ENCODE results near the gene NMNAT2.

The NMNAT2 gene

GRCh38 chr1:183365093-183365492, 53.1 kb downstream of the NMNAT2 start:
- DNase-seq (ENCODE audit: low read depth in 2 of 2), result no peak

- no peak for DNase-seq (ENCODE audit: low read depth in 2 of 2)
Observed at GRCh38 chr1:183363972-183364371, 54.2 kb downstream of the NMNAT2 start.

GRCh38 chr1:183361081-183361480, 57.1 kb downstream of the NMNAT2 start:
- no peak for DNase-seq (ENCODE audit: low read depth in 2 of 2)

GRCh38 chr1:183360473-183360872, 57.7 kb downstream of the NMNAT2 start:
- DNase-seq (ENCODE audit: low read depth in 2 of 2), result no peak

- no peak for DNase-seq (ENCODE audit: low read depth in 2 of 2)
Observed at GRCh38 chr1:183356534-183357182, 61.5 kb downstream of the NMNAT2 start.

GRCh38 chr1:183355797-183356196, 62.4 kb downstream of the NMNAT2 start:
- DNase-seq (ENCODE audit: low read depth in 2 of 2), result no peak

GRCh38 chr1:183355181-183355580, 63.0 kb downstream of the NMNAT2 start:
- no peak for DNase-seq (ENCODE audit: low read depth in 2 of 2)

- no peak for DNase-seq (ENCODE audit: low read depth in 2 of 2)
Observed at GRCh38 chr1:183353597-183353996, 64.6 kb downstream of the NMNAT2 start.

- DNase-seq (ENCODE audit: low read depth in 2 of 2), result no peak
Observed at GRCh38 chr1:183349201-183349711, 68.9 kb downstream of the NMNAT2 start.

- no peak for DNase-seq (ENCODE audit: low read depth in 2 of 2)
Observed at GRCh38 chr1:183346276-183346732, 71.9 kb downstream of the NMNAT2 start.

- no peak for DNase-seq (ENCODE audit: low read depth in 2 of 2)
Observed at GRCh38 chr1:183339556-183340167, 78.5 kb downstream of the NMNAT2 start.

- no peak for DNase-seq (ENCODE audit: low read depth in 2 of 2)
Observed at GRCh38 chr1:183331091-183331742, 87.0 kb downstream of the NMNAT2 start.

GRCh38 chr1:183330335-183330734, 87.8 kb downstream of the NMNAT2 start:
- no peak for DNase-seq (ENCODE audit: low read depth in 2 of 2)

GRCh38 chr1:183328371-183328770, 89.8 kb downstream of the NMNAT2 start:
- DNase-seq (ENCODE audit: low read depth in 2 of 2), result no peak

- no peak for DNase-seq (ENCODE audit: low read depth in 2 of 2)
Observed at GRCh38 chr1:183327434-183328290, 90.5 kb downstream of the NMNAT2 start.

GRCh38 chr1:183323849-183324683, 94.1 kb downstream of the NMNAT2 start:
- no peak for DNase-seq (ENCODE audit: low read depth in 2 of 2)

- DNase-seq (ENCODE audit: low read depth in 2 of 2), result no peak
Observed at GRCh38 chr1:183319606-183320005, 98.6 kb downstream of the NMNAT2 start.

- no peak for DNase-seq (ENCODE audit: low read depth in 2 of 2)
Observed at GRCh38 chr1:183319051-183319450, 99.1 kb downstream of the NMNAT2 start.

GRCh38 chr1:183318433-183318832, 99.7 kb downstream of the NMNAT2 start:
- DNase-seq (ENCODE audit: low read depth in 2 of 2), result no peak

- DNase-seq (ENCODE audit: low read depth in 2 of 2), result no peak
Observed at GRCh38 chr1:183315991-183316758, 102.0 kb downstream of the NMNAT2 start.

Measured in stimulated activated CD8-positive, alpha-beta memory T cell treated with anti-CD3 and anti-CD28 coated beads, Interleukin-15, amount 100 ng/mL, for 4 hours (primary cell).